GM19395 (cell line): ENCODE measurements around the gene ZNF628.

Source experiments
- ATAC-seq: cut with Tn5 transposase; IDR thresholded peaks from one replicate; pipeline ENCODE4 v1.9.1; 2021; ENCODE audit warnings: mild to moderate bottlenecking, moderate library complexity; ENCODE audit not compliant: unreplicated experiment

Gene ZNF628

GRCh38 chr19:55464662-55465054, 11.8 kb upstream of the ZNF628 start, which contains the start of gene C19orf85:
Gene C19orf85 (minus strand): TSS chr19:55464751. CDS start chr19:55464554, 197 bp downstream.
- no peak for ATAC-seq

GRCh38 chr19:55465460-55466240, 10.8 kb upstream of the ZNF628 start:
- ATAC-seq, result no peak

GRCh38 chr19:55466241-55466614, 10.2 kb upstream of the ZNF628 start:
- no peak for ATAC-seq

DNA sequence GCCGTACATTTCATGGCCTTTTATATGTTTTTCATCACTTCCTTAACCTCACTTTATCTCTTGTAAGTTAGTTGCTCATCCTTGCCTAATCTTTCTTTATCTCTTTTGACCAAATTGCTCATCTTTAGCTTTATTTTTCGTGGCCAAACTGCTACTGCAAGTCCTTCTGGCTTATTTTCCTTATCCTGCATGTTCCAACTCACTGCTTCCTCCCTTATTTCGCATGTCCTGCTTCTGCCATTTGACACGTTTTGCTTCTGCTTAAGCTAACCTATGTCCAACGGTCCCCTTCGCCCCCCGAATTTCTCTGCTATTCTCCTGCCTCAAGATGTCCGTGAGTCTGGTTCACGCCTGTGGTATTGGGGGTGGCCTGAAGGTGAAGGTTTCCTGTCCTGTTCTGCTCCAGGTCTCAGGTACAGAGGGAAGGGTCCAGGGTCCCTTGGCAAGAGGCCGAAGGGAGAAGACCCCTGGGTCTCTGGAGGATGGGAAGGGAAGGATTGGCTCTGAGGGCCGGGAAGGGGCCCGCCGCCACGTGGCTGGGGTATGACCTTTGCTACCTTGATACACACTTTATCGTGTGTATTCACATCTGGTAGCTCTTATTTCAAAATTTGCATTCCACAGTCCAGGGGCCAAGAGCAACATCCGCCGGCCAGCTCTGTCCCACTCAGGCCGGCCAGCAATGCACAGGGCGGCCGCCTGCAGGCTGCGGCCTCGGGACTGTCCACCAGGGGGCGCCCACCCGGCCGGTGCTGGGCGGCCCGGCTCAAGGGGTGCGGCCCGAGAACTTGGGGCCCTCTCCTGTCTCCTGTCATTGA, 9.0 kb upstream of the ZNF628 start:
- ATAC-seq, result no peak

- ATAC-seq, result no peak
These were observed 8.4 kb upstream of the ZNF628 start for GRCh38 chr19:55468054-55468393.

DNA sequence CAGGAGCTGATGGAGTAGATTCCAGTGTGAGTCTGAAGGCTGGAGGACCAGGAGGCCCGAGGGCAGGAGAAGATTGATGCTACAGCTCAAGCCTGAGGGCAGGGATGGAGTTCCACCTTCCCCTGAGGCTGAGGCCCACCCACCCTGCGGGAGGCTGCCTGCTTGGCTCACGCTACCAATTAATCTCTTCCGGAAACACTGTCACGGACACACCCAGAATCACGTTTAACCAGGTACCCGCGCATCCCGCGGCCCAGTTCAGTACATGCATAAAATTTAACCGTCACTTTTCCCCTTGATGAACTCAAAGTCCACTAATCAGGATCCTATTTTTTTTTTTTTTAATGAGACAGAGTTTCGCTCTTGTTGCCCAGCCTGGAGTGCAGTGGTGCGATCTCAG, 5.2 kb upstream of the ZNF628 start:
- ATAC-seq, result no peak

GRCh38 chr19:55472463-55472862, 4.0 kb upstream of the ZNF628 start:
- ATAC-seq, result no peak

DNA sequence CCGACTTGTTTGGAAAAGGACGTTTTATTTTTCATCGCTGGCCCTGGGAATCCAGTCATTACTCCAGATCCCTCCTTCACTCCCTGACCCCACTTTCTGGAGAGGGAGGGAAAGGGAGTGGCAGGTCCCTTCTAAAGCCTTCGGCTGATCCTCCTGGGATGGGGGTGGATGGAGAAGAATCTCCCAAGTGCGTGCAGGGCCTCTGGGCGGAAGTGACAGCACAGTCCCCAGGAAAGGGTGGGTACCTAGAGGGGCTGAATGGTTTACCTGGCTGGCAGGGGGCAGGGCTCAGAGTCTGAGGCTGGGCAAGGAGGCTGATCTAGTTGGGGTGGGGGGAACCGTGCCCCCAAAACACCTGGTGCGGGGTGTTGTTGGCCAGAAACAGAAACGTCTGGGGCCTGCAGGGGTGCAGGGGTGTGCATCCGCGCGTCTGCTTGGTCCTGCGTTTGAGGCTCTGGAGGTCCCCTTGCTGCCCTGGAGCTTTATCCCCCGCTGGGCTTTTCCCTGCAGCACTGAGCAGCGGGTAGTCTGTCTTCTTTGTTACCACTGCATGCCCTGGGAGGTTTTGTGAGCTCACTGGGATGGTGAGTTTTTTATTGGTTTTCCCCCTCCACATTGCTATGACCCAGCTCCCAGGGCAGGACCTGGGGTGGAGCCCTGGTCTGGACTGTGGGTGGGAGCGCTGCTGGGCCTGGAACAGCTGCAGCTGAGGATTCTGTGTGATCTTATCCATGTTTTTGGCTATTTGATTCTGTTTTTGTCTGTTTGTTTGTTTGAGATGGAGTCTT, 3.0 kb upstream of the ZNF628 start:
- ATAC-seq, result no peak

- ATAC-seq, result no peak
These were observed 1.9 kb upstream of the ZNF628 start for GRCh38 chr19:55474269-55475265.

DNA sequence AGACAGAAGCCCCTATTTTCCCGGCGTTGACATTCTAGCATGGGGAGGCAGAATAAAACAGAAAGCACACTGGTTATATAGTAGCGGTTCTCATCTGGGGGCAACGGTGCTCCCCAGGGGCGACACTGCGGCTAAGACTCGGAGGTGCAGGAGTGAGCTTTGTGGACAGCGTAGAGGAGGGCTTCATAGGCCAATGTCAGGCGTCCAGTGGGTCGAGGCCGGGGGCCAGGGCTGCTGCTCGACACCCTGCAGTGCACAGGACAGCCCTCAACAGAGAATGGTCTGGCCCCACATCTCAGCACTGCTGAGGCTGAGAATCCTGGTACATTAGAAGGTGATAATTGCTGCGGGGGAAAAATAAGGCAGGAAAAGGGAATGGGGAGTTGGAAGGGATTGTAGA, 1.5 kb downstream of the ZNF628 start:
- ATAC-seq, result no peak

DNA sequence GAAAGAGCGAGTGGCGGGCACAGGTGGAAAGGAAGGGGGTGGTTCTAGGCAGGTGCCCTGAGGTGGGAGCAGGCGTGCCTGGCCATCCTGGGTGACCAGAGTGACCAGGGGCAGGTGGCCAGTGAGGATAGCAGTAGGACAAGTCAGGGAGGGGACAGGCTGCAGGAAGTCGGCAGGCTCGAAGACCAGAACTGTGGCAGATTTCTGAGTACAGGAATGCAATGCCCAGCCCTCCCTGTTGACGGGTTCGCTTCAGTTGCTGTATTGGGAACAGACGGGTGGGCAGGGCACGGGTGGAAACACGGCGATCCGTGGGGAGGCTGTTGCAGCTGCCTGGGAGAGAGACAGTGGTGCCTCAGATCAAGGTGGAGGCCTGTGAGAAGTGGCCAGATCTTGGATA, 1.9 kb downstream of the ZNF628 start:
- ATAC-seq, result no peak

DNA sequence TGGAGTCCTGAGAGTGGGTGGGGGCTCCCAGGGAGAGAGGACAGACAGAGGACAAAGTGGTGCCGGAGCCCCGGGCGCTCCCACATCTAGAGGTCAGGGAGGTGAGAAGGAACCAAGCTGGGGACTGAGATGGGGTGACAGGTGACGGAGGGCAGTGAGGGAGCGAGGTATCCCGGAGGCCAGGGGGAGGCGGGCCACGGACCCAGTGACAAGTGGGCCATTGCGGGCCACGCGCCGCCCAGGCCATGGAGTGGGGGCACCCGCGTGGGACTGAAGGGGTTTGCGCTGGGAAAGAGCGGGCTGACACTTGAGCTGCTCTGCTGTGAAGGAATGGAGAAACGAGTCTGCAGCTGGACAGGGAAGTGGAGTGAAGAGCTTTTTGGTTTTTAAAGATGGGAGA, 2.6 kb downstream of the ZNF628 start:
- no peak for ATAC-seq

DNA sequence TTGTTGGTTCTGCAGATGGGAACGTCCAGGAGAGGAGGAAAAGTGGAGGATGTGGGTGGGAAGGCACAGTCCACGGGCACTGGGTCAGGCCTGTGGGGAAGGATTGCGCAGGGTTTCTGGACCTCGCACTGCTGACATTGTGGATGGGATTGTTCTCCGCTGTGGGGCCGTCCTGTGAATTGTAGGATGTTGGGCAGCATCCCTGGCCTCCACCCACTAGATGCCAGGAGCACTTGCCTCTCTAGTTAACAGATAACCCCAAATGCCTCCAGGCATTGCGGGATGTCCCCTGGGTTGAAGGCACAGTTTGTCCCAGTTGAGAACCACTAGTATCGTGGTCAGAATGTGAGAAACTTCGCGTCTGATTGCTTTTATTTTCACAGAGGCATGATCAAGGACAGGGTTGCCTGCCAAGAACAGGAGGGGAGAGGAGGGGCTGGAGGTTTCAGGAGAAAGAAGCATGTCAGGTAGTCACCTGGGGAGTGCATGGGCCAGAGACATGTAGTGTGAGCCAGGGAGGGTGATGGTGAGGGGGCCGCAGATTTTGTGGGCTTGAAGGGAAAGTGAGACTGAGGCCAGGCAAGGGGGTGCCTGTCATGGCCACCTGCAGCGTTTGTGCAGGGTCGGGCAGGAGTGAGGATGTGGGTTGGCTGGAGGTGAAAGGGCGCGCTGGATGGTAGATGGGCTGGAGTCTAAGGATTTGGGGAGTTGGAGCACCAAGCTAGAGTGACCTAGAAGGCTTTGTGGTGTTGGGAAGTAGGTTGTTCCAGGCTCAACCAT, 3.2 kb downstream of the ZNF628 start:
- ATAC-seq, result no peak

GRCh38 chr19:55481148-55481793, 4.9 kb downstream of the ZNF628 start:
- no peak for ATAC-seq

GRCh38 chr19:55481794-55482155, 5.4 kb downstream of the ZNF628 start:
- ATAC-seq, result no peak

DNA sequence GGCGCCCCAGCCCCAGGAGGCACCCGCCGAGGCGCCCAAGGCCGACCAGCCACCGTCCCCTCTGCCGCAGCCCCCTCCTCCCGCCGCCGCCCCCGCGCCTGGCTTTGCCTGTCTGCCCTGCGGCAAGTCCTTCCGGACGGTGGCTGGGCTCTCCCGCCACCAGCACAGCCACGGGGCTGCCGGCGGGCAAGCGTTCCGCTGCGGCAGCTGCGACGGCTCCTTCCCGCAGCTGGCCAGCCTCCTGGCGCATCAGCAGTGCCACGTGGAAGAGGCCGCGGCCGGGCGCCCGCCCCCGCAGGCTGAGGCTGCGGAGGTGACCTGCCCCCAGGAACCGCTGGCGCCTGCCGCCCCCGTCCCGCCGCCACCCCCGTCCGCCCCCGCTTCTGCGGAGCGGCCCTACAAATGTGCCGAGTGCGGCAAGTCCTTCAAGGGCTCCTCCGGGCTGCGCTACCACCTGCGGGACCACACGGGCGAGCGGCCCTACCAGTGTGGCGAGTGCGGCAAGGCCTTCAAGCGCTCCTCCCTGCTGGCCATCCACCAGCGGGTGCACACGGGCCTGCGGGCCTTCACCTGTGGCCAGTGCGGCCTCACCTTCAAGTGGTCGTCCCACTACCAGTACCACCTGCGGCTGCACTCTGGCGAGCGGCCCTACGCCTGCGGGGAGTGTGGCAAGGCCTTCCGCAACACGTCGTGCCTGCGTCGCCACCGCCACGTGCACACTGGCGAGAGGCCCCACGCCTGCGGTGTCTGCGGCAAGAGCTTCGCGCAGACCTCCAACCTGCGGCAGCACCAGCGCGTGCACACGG, 5.9 kb downstream of the ZNF628 start:
- ATAC-seq, result no peak

DNA sequence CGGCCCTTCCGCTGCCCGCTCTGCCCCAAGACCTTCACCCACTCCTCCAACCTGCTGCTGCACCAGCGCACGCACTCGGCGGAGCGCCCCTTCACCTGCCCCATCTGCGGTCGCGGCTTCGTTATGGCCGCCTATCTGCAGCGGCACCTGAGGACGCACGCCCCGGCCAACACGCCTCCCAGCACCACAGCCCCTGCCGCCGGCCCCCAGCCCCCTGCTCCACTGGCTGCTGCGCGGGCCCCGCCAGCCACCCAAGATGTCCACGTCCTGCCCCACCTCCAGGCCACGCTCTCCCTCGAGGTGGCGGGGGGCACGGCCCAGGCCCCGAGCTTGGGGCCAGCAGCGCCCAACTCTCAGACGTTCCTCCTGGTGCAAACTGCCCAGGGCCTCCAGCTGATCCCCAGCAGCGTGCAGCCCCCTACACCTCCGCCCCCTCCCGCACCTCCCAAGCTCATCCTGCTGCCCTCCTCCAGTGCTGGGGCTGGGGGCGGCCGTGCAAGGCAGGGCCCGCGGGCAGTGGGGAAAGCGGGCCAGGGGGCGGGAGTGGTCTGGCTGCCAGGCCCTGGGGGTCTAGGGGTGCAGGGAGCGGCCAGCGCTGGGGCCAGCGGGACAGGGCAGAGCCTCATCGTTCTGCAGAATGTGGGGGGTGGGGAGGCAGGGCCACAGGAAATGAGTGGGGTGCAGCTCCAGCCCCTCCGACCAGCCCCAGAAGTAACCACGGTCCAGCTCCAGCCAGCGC, 6.7 kb downstream of the ZNF628 start:
- no peak for ATAC-seq
